HG03571 (cell line): ENCODE measurements around the gene SPOCK2.

ENCODE experiments used
- ATAC-seq: cut with Tn5 transposase; IDR thresholded peaks from one replicate; pipeline ENCODE4 v1.9.1; 2021; ENCODE audit not compliant: unreplicated experiment

SPOCK2 gene

DNA sequence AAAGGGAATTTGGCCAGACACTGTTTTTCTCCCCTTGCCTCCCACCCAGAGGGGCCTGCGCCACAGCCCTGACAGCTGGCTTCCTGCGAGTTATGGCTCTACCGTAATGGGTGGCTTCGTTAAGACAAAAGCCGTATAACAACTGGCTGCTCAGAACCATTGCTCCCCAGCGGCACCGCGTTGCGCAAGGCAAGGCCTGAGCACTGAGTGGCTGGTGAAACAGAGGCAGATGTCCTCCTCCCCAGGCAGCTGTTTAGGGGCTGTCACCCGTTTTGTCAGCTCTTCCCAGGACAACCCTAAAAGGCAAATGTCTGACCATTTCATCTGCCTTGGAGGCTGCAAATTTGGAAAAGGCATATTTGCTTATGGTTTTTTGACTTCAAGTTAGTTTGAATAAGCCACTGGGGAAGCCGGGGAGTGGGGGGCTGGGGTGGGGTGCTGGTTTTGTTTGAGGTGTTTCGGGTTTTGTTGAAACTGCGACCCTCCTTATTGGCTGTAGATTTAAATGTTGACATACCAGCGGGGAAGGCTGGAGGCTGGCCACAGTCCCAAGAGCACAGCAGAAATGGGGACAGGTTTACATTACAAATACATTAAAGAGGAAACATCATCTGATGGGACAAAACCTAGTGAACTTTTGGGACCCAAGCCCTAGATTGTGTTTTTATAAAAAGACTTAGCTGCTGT lies 681 bp upstream of the SPOCK2 start:
- no peak for ATAC-seq

DNA sequence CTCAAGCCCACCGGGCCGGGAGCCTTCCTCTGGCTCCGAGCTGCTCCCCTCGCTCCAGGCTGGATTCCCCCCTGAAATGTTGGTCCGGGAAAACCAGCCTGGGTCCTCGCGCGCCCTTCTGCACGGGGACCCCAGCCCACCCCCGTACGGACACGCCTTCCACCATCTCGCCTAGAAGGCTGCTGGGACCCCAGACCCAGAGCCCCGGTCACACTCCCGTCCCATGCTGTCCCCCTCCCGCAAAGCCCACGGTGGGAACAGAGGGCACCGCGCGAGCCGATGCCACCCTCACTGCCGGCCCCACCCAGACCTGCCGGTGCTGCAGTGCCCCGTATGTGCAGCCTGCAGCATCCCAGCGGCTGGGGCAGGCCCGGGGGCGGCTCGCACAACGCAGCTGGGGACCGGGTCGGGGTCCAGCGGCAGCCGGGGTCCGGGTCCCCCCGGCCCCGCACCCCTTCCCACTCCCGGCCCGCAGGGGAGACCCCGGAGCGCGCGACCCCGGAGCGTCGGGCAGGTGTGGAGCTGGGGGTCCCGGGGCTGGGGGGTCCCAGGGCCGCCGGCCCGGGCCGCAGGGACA lies 871 bp downstream of the SPOCK2 start:
- ATAC-seq: no peak

DNA sequence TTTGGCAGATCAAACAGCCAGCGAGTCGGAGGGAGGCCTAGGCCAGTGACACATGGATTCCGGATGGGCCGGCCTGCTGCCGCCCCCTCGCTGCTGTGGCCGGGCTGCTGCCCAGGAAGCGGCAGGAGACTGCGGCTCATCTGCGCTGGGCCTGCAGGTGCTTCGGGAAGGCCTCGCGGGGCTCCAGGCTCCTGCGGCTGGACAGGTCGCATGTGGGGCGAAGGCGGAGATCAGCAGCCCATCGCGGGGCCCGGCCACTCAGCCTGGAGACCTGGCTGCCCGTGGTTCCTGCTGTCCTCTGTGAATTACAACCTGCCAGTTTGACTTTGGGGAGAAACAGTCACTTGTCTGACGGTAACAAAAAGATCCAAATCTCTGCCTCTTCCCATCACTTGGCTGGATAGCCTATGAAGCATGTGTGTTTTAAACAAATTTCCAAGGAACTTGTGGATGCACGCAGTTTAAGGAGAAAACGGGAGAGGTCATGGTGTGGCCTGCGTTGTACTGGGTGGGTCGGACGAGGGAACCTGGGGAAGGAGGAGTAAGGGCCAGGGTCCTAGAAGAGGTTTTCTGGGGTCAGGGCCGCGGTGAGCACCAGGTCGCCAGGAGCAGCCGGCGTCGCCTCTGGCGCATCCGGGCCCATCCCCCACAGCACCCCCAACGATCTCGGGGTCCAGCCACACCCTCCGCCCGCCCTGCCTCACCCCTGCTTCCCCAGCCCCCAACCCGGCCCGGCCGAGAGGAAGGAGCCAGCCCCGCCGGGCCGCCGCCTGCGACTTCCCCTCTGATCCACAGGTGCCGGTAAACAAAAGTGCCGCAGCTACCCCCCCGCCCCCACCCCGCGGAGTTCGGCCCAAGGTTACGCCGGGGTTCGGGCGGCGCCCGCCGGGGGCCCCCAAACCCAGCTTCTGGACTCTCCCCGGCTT lies 1.6 kb downstream of the SPOCK2 start:
- no peak for ATAC-seq

DNA sequence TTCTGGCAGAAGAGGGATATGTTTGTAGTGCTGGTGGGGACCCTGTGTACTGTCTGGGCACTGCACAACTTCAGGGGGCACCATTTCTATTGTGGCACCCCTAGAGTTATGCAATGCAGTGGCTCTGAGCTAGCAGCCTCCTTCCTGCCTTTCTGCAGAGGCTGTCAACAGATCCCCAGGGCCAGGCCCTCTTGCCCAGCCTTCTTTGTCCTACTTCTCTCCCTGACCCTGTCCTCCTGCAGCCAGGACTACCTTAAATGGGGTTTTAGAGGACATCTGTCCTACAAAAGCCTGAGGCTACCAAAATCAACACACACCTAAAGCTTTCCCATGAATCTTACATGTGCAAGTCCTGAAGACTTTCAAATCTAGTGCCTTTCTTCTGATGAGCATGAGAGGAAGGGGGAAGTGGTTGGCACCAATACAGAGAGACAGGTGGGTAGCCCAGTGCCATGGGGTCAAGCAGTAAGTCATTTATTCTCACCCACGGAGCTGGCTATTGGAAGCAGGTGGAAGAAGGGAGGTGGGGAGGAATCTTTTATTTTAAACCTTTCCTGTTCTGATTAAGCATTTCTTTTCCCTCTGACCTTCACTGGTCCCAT lies 2.4 kb downstream of the SPOCK2 start:
- no peak for ATAC-seq

DNA sequence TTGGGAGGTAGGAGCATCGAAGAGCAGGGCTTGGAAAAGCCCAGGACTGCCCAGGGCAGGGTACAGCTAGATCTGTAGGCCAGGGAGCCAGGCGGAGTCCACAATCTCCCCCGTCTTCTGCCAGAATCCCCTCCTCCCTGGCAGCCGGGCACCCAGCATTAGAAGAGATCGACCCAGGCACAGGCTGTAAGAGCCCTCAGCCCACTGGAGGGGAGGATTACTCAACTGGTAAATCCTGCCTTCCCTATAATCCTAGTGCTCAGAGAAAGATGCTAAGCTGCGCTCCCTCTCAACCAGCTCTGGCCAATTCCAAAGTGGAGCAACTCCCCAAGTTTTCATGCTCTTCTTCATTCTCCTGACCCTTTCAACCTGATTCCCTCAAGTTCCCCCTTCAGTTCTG lies 3.2 kb downstream of the SPOCK2 start:
- no peak for ATAC-seq

DNA sequence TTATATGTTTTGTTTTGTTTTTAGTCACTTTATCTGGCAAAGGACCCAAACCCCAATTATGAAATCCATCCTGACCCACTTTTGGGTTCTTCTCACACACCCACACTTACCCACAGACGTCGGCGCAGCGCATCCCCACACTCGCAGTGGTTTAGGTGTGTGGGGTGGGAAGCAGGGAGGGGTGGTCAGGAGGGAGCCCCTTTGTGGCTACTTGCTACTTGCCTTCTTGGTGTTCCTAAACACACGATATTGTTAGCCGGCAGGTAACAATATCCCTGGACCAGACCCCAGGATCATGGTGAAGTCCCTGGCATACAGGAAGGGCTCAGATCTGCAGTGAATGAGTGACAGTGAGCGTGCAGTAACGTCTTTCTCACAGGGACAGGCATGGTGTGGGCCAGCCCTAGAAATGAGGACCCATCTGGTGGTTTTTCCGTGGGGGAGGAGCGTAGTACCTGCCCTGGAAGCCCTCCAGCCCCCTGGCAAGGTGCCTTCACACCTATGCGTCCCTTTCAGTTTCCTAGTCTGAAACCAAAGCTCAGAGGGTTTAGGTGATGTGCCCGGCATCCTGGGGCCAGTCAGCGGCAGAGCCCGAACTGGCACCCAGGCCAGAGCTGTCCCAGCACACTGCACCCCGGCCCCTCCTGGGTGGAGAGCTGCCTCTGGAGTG lies 4.4 kb downstream of the SPOCK2 start:
- no peak for ATAC-seq

DNA sequence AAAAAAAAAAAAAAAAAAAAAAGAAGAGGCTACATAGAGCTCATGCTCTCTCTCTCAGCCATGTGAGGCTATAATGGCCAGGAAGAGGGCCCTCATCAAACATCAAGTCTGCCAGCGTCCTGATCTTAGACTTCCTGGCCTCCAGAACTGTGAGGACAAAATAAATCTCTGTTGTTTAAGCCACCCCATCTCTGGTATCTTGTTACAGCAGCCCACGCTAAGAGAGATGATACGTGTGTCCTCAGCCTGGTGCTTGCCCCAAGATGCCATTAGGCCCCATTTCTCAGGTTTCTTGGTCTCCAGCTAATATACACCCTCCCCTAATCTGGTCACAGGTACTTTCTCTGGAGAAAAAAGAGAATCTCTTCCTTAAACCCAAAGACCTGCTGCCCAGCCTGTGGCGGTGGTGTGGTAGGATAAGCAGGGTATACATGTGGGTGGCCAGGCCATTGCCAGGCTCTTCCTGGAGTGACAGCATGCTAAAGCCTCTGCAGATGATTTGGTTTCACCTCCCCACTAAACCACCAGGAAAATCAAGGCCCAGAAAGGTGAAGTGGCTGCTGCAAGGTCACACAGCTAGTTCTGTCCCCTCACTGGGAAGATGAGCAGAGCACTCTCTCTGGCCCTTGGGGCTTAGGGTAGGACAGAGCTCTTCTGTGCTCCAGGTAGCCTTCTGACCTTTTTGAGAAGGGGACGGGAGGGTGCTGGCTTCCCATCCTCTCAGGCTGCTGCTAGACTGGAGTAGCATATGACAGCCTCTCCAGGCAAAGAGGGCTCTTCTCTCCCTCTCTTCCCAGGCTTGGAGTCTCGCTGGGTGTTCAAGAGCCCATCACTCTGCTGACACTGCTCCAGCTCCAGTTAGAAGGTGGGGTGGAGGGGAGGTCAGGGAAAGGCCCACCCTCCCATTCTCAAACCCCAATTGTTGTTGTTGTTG lies 5.2 kb downstream of the SPOCK2 start:
- ATAC-seq: no peak

DNA sequence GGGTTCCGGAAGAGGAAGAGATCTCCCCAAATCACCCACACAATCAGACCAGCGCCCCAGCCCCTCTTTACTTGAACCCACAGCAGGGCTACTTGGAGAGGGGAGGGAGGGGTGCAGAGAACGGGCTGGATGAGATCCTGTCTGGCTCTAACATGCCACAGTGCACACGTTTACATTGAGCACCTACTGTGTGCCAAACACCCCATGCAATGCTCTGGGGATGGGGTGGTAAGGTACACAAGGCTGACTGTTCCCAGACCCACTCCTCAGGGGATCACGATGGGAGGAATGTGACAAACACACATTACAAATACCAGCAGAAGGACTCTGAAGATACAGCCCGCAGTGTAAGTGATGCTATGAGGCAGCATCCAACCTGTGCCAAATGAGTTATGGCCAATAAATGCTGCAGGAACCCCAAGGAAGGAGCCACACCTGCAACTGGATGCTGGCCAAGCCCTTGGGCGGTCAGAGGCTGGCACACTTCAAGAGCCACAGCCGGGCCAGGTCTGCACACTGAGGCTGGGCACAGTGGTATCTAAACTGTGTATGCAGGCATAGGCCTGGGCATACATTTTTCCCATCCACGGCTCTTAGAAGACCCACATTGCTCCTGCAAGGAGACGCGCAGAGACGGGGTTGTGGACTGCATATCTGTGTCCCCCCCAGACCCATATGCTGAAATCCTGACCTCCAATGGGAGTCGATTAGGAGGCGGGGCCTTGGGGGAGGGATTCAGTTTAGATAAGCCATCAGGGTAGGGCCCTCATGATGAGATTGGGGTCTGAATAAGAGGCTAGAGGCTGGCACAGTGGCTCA lies 6.4 kb downstream of the SPOCK2 start:
- ATAC-seq: no peak

DNA sequence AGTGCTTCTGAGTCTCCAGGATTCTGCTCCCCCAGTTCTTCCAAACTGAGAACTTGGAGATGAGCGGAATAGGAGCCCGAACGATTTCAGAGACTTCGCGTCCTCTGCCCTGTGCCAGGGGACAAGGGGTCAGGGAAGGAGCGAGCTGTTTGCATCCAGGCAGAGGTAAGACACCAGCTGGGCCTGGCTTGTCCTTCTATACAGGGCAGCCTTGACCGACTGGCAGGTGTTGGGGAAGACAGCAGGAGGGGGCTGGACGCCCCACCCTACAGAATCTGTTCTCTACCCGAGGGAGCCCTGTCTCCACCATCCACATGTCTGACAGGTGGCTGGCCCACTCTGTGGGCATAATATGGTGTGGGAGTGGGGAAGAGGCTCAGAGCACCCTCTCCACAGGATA lies 7.1 kb downstream of the SPOCK2 start:
- no peak for ATAC-seq

DNA sequence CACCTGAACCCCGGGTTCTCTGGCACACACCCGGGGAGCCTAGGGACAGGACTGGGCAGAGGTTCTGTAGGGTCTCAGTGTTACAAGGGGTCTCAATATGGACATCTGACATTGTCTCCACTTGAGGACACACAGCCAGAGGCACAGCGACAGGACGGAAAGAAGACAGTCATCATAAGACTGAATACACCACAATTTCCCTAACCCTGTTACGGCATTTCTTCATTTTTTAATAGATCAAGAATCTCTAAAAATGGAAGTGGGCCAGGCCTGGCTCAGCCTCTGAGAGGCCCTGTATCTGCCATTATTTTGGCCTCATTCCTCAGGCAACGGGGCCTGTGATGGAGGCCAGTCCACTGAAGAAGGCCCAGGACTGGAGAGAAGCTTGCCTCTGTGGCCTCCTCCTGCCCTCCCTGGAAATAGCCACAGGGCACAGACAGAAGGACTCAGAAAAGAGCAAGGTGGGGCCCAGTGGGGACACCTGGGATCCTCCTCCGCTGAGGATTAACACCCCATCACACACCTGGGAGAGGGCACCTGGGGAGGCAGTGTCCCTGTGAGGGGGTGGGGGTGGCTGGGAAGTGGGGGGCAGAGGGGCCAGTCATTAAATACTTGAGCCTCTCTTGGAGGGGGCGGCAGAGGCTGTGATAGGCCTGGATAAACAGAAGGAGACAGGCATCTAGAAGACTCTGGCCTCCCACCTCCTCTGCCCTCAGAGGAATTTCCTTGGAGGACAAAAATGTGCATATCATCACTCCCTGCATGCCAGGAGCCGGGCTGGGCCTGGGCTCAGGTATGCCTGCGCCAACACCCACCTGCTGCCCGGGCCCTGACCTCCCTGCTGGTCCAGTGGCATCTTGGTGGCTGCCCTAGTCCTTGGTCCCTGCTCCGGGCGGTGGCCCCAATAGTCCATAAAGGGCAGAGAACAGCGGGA lies 8.0 kb downstream of the SPOCK2 start:
- no peak for ATAC-seq

DNA sequence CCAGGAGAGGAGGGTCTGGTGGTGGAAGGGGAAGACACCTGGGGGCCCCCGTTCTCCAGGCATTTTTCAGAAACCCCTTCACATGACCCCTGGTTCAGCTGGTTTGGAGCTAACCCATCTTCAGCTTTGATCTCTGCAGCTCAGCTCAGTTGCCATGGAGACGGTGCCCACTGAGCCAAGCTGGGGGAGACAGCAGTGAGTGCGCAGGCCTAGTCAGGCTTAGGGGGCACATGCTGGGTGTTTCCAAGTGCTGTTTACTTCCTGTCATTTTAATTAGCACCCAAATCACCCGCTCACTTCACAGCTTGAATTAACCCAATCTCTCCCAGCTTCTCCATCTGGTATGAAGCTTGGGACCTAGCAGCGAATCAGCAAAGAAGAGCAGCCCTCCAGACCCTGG lies 9.0 kb downstream of the SPOCK2 start:
- no peak for ATAC-seq

DNA sequence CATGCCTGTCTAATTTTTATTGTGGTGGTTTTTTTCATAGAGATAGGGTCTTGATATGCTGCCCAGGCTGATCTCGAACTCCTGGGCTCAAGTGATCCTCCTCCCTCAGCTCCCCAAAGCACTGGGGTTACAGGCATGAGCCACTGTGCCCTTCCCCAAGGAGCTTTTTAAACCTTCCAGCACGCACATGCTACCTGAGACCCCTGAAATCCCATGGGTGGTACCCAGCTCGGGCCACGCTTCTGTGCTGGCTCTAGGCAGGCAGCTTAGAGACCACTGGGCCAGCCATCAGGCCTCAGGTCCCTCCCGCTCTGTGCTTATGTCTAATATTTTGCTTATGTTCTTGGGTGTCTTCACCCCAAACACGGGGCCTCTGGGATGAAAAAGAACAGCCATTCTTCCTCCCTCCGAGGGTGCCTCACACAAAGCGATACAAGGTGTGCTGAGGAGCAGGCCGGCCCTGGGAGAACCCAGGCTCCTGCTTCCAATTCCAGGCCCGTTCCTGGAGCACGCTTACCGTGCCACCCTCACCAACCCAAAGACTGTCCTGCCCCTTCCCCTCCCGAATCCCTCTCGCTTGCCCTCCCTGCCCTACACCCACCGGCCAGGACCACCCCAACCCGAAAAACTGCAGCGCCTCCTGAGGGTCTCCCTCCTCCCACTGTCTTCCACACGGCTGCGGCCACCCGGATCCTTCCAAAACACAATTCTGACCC lies 10.9 kb downstream of the SPOCK2 start:
- ATAC-seq: no peak

DNA sequence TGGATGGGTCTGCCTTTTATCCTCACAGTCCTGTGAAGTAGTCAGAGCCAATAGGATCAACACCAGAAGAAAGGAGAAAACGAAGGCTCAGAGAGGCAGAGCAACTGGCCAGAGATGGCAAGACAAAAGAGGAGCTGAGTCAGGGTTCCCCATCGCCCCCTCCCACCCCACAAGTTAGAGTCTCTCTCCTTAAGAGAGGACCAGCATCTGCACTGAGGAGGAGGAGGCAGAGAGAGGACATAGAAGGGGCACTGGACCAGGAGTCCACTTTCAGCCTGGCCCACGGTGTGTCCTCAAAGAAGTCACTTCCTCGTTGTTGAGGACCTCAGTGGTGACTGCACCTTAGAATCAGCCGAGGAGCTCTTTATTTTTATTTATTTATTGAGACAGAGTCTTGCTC lies 11.6 kb downstream of the SPOCK2 start:
- ATAC-seq: no peak

DNA sequence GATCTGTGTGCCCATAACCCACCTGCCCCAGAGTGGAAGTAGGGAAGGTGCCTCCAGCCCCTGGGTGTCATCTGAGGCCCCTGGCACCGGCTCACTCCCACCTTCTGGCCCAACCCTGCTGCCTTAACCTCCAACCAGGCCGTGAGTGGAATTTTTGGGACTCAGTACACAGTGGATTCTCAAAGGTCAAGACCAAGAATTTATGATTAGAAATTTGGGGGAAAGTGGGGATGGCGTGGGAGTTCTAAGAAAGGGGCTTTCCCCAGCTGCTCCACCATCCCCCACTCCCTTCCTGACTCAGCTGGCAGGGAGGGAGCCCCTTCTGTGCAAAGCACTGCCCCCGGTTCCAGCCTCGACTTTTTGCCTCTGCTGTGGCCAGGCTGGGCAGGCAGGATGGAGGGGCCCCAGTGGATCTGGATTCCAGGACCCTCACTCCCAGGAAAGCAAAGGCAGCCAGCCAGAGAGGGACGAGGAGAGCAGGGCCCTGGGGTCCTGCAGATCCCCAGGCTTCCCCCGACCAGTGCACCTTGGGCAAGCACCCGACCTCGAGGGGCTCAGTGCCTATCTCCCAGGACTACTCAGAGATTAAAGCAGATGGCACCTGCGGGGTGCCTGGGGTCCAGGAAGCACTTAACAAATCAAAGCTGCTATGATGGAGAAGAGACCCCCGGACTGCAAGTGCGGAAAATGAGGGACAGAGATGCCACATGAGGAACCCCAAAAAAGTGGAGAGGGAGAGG lies 12.8 kb downstream of the SPOCK2 start:
- no peak for ATAC-seq

DNA sequence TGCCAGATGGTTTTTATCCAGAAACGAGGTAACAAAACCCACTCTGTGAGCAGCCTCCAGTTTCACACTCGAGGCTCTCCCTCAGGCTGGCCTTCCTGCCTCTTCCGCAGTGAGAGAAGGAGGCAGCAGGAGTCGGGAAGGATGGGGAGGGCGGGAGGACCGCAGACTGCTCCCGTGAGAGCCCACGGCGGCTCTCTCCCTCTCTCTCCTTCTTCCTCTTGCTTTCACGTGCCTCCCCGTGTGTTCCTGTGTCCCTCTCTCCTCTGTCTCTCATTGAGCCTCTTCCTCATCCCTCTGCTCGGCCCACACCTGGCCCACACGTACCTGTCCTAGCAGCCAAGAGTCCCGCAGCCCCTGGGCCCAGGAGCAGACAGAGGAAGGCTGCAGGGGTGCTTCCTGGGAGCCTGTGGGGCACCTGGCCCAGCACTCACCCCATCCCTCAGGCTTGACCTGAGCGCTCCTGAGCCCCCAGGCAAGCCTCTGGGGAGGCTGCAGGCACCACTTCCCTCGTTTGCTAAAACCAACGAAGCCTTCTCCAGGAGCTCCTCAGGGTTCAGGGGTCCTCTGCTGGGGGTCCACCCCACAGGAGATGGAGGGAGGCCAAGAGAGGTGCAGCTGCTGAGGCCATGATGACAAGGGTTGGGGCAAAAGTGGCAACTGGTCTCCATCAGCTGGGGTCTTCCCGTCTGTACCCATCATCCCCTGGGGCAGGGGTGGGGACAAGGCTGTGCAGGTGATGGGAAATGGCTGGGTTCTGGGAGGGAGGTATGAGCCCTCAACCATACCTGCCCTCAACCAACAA lies 13.6 kb downstream of the SPOCK2 start:
- no peak for ATAC-seq
